ENCODE results near the gene ST14. TPM values are rescaled to one million over a fixed set of nuclear protein-coding genes. Genes with fewer than 3 reads are reported as not detected.

Gene ST14
- total RNA-seq, 2 donors from 2014 or later, result 17.5 to 21.7 TPM

- Histone ChIP-seq H3K27ac (ENCODE audit: low read depth, low read length) (no peak overlapping the region), H3K36me3 (ENCODE audit: control insufficient read depth, insufficient read depth, low read length) (peaks cover 98% of the 10 kb centered on the region), H3K27me3 (ENCODE audit: control insufficient read depth, insufficient read depth, low read length, poor library complexity, severe bottlenecking) (no peaks in the 10 kb centered on the region), H3K4me3 (ENCODE audit: low read length) (no peak overlapping the region), H3K9me3 (ENCODE audit: control insufficient read depth, low read length) (no peaks in the 10 kb centered on the region), H3K9ac (ENCODE audit: extremely low read depth, low read length, poor library complexity, severe bottlenecking) (no peak overlapping the region), H3K4me1 (ENCODE audit: control insufficient read depth, insufficient read depth, low read length) (peaks cover 6% of the 10 kb centered on the region)
- WGBS, 2 experiments (ENCODE audit: insufficient coverage in 1 of 2, insufficient read length in 1 of 2), result 96 to 97% methylated on average over 14 to 19 of the region's 19 CpGs
- DNase-seq, result no peak
- Mint-ChIP-seq H3K4me3 (no peak overlapping the region), H3K36me3 (ENCODE audit: low read depth) (peaks cover 86% of the 10 kb centered on the region), H3K4me1 (peaks cover 17% of the 10 kb centered on the region), H3K9me3 (no peaks in the 10 kb centered on the region), H3K27me3 (ENCODE audit: insufficient read depth) (no peaks in the 10 kb centered on the region), H3K27ac (no peak overlapping the region)
- no peak for TF ChIP-seq CTCF (conservative IDR thresholded peaks at IDR 0.05)
Measured at GRCh38 chr11:130141561-130142341, 17.8 kb upstream of the ST14 start.

- Mint-ChIP-seq H3K36me3 (ENCODE audit: low read depth) (peaks cover 85% of the 10 kb centered on the region), H3K27me3 (ENCODE audit: insufficient read depth) (no peaks in the 10 kb centered on the region), H3K4me1 (peaks cover 17% of the 10 kb centered on the region), H3K4me3 (no peak overlapping the region), H3K9me3 (no peaks in the 10 kb centered on the region), H3K27ac (no peak overlapping the region)
- H3K27ac ChIP-seq (ENCODE audit: low read depth, low read length), result no peak overlapping the region
- DNase-seq, result no peak
- no peak for TF ChIP-seq CTCF (conservative IDR thresholded peaks at IDR 0.05)
- H3K27me3 ChIP-seq (ENCODE audit: control insufficient read depth, insufficient read depth, low read length, poor library complexity, severe bottlenecking), result no peaks in the 10 kb centered on the region
- H3K9me3 ChIP-seq (ENCODE audit: control insufficient read depth, low read length), result no peaks in the 10 kb centered on the region
- 94 to 95% methylated on average over 2 to 10 of the region's 10 CpGs for WGBS, 2 experiments (ENCODE audit: insufficient coverage in 1 of 2, insufficient read length in 1 of 2)
- H3K36me3 ChIP-seq (ENCODE audit: control insufficient read depth, insufficient read depth, low read length), result peaks cover 100% of the 10 kb centered on the region
- H3K4me3 ChIP-seq (ENCODE audit: low read length), result no peak overlapping the region
- no peak overlapping the region for H3K9ac ChIP-seq (ENCODE audit: extremely low read depth, low read length, poor library complexity, severe bottlenecking)
- peaks cover 6% of the 10 kb centered on the region for H3K4me1 ChIP-seq (ENCODE audit: control insufficient read depth, insufficient read depth, low read length)
Measured at GRCh38 chr11:130144141-130144540, 15.4 kb upstream of the ST14 start.

DNA sequence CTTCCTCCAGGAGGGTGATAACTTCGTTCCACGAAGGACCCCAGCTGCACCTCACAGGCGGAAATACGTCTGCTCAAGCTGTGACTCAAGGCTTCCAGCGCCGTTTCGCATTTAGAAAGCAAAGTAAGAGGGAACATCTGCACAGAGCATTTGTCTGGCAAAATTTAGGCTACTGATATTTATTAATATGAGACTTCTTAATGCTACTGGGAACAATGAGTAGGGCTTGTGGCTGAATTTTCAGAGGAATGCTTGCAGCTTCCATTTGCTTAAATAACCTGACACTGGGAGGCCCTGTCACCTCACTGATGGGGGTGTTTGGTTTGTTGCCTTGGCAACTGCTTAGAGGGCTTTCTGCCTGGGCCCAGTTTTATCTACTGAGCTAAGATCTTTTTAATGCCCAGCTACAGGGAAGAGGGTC, 14.7 kb upstream of the ST14 start:
- Mint-ChIP-seq H3K4me1 (peaks cover 17% of the 10 kb centered on the region), H3K36me3 (ENCODE audit: low read depth) (peaks cover 82% of the 10 kb centered on the region), H3K27me3 (ENCODE audit: insufficient read depth) (no peaks in the 10 kb centered on the region), H3K27ac (peak overlapping the region; percentile 59), H3K9me3 (no peaks in the 10 kb centered on the region), H3K4me3 (no peak overlapping the region)
- H3K4me3 ChIP-seq (ENCODE audit: low read length), result no peak overlapping the region
- peak; percentile 65 for DNase-seq
- H3K27me3 ChIP-seq (ENCODE audit: control insufficient read depth, insufficient read depth, low read length, poor library complexity, severe bottlenecking), result no peaks in the 10 kb centered on the region
- H3K27ac ChIP-seq (ENCODE audit: low read depth, low read length), result peak overlapping the region; percentile 31
- no peak for TF ChIP-seq CTCF (conservative IDR thresholded peaks at IDR 0.05)
- H3K36me3 ChIP-seq (ENCODE audit: control insufficient read depth, insufficient read depth, low read length), result peaks cover 99% of the 10 kb centered on the region
- H3K9me3 ChIP-seq (ENCODE audit: control insufficient read depth, low read length), result no peaks in the 10 kb centered on the region
- 87 to 95% methylated on average over 3 to 7 of the region's 7 CpGs for WGBS, 2 experiments (ENCODE audit: insufficient coverage in 1 of 2, insufficient read length in 1 of 2)
- H3K9ac ChIP-seq (ENCODE audit: extremely low read depth, low read length, poor library complexity, severe bottlenecking), result peak overlapping the region; percentile 5
- H3K4me1 ChIP-seq (ENCODE audit: control insufficient read depth, insufficient read depth, low read length), result peaks cover 6% of the 10 kb centered on the region
